ENCODE measurements around the gene MSRB3. TPM values are rescaled to one million over a fixed set of nuclear protein-coding genes. Genes with fewer than 3 reads are reported as not detected.
A peak's percentile ranks its signal among the peaks of the same experiment; 100 is the strongest.

MSRB3 gene
- total RNA-seq, 1 donor from 2014 or later, result 1.6 TPM

- no peaks in the 10 kb centered on the region for H3K27me3 ChIP-seq (ENCODE audit: control insufficient read depth, insufficient read depth, low read length)
- no peak for FAIRE-seq
- DNase-seq (ENCODE audit: low read depth), result no peak
- no peak for TF ChIP-seq CTCF (IDR thresholded peaks at IDR 0.05; ENCODE audit: insufficient read depth, low read length, severe bottlenecking)
- no peaks in the 10 kb centered on the region for H3K36me3 ChIP-seq (ENCODE audit: control insufficient read depth, insufficient read depth, low read length)
- no peak overlapping the region for H3K4me3 ChIP-seq (ENCODE audit: low read depth, low read length)
Observed at GRCh38 chr12:65460063-65460462, 181.6 kb downstream of the MSRB3 start.

- no peaks in the 10 kb centered on the region for H3K36me3 ChIP-seq (ENCODE audit: control insufficient read depth, insufficient read depth, low read length)
- H3K4me3 ChIP-seq (ENCODE audit: low read depth, low read length), result no peak overlapping the region
- H3K27me3 ChIP-seq (ENCODE audit: control insufficient read depth, insufficient read depth, low read length), result no peaks in the 10 kb centered on the region
- no peak for TF ChIP-seq CTCF (IDR thresholded peaks at IDR 0.05; ENCODE audit: insufficient read depth, low read length, severe bottlenecking)
- DNase-seq (ENCODE audit: low read depth) (no peak), FAIRE-seq (no peak)
Observed at GRCh38 chr12:65461017-65461416, 182.5 kb downstream of the MSRB3 start.

GRCh38 chr12:65462484-65462883, 184.0 kb downstream of the MSRB3 start:
- Histone ChIP-seq H3K4me3 (ENCODE audit: low read depth, low read length) (no peak overlapping the region), H3K36me3 (ENCODE audit: control insufficient read depth, insufficient read depth, low read length) (no peaks in the 10 kb centered on the region), H3K27me3 (ENCODE audit: control insufficient read depth, insufficient read depth, low read length) (no peaks in the 10 kb centered on the region)
- DNase-seq (ENCODE audit: low read depth) (no peak), FAIRE-seq (no peak)
- TF ChIP-seq CTCF (IDR thresholded peaks at IDR 0.05; ENCODE audit: insufficient read depth, low read length, severe bottlenecking), result no peak

GRCh38 chr12:65463082-65463481, 184.6 kb downstream of the MSRB3 start:
- no peak for FAIRE-seq
- TF ChIP-seq CTCF (IDR thresholded peaks at IDR 0.05; ENCODE audit: insufficient read depth, low read length, severe bottlenecking), result no peak

GRCh38 chr12:65463611-65464010, 185.1 kb downstream of the MSRB3 start:
- no peak for TF ChIP-seq CTCF (IDR thresholded peaks at IDR 0.05; ENCODE audit: insufficient read depth, low read length, severe bottlenecking)
- no peak for FAIRE-seq
- no peaks in the 10 kb centered on the region for H3K27me3 ChIP-seq (ENCODE audit: control insufficient read depth, insufficient read depth, low read length)
- H3K36me3 ChIP-seq (ENCODE audit: control insufficient read depth, insufficient read depth, low read length), result no peaks in the 10 kb centered on the region
- no peak overlapping the region for H3K4me3 ChIP-seq (ENCODE audit: low read depth, low read length)
- DNase-seq (ENCODE audit: low read depth), result no peak

More at GRCh38 chr12:65463082-65463481, 184.6 kb downstream of the MSRB3 start:
- no peaks in the 10 kb centered on the region for H3K27me3 ChIP-seq (ENCODE audit: control insufficient read depth, insufficient read depth, low read length)
- H3K4me3 ChIP-seq (ENCODE audit: low read depth, low read length), result no peak overlapping the region
- no peaks in the 10 kb centered on the region for H3K36me3 ChIP-seq (ENCODE audit: control insufficient read depth, insufficient read depth, low read length)
- no peak for DNase-seq (ENCODE audit: low read depth)

GRCh38 chr12:65464930-65465329, 186.4 kb downstream of the MSRB3 start:
- DNase-seq (ENCODE audit: low read depth), result peak; percentile 33
- Histone ChIP-seq H3K27me3 (ENCODE audit: control insufficient read depth, insufficient read depth, low read length) (no peaks in the 10 kb centered on the region), H3K36me3 (ENCODE audit: control insufficient read depth, insufficient read depth, low read length) (no peaks in the 10 kb centered on the region), H3K4me3 (ENCODE audit: low read depth, low read length) (no peak overlapping the region)
- FAIRE-seq, result no peak
- TF ChIP-seq CTCF (IDR thresholded peaks at IDR 0.05; ENCODE audit: insufficient read depth, low read length, severe bottlenecking), result no peak
